HPDE6-E6E7 (cell line): ENCODE results near the gene MFN1.

Experiments used
- DNase-seq: peaks from one replicate; pipeline ENCODE4 v3.0.0; 2011; ENCODE audit warnings: missing footprints; ENCODE audit errors: extremely low spot score

MFN1 gene

GRCh38 chr3:179336345-179336929 is 11.1 kb upstream of the MFN1 start:
- DNase-seq = no peak

GRCh38 chr3:179348325-179349013 is 960 bp downstream of the MFN1 start:
- DNase-seq = peak; percentile 16

GRCh38 chr3:179355996-179356395 is 8.5 kb downstream of the MFN1 start:
- no peak for DNase-seq

GRCh38 chr3:179363332-179363731 is 15.8 kb downstream of the MFN1 start:
- DNase-seq = no peak

GRCh38 chr3:179369621-179370020 is 22.1 kb downstream of the MFN1 start:
- no peak for DNase-seq

GRCh38 chr3:179373938-179374337 is 26.4 kb downstream of the MFN1 start:
- no peak for DNase-seq

- no peak for DNase-seq
Measured at GRCh38 chr3:179375091-179375999, 27.8 kb downstream of the MFN1 start.

- DNase-seq = no peak
Measured at GRCh38 chr3:179376474-179376873, 29.0 kb downstream of the MFN1 start.

GRCh38 chr3:179391906-179392305 is 44.4 kb downstream of the MFN1 start:
- no peak for DNase-seq

- DNase-seq = no peak
Measured at GRCh38 chr3:179398574-179399231, 51.2 kb downstream of the MFN1 start.

- no peak for DNase-seq
Measured at GRCh38 chr3:179401561-179401960, 54.1 kb downstream of the MFN1 start.

- DNase-seq = no peak
Measured at GRCh38 chr3:179402963-179403362, 55.5 kb downstream of the MFN1 start.

- DNase-seq = no peak
Measured at GRCh38 chr3:179404307-179404706, 56.8 kb downstream of the MFN1 start.

- DNase-seq = no peak
Measured at GRCh38 chr3:179410331-179410730, 62.8 kb downstream of the MFN1 start.

- no peak for DNase-seq
Measured at GRCh38 chr3:179410999-179411398, 63.5 kb downstream of the MFN1 start.

- no peak for DNase-seq
Measured at GRCh38 chr3:179414804-179415203, 67.3 kb downstream of the MFN1 start.

- DNase-seq = no peak
Measured at GRCh38 chr3:179415377-179415776, 67.9 kb downstream of the MFN1 start.

- DNase-seq = no peak
Measured at GRCh38 chr3:179416681-179417080, 69.2 kb downstream of the MFN1 start.

GRCh38 chr3:179418610-179419009 is 71.1 kb downstream of the MFN1 start:
- no peak for DNase-seq

- no peak for DNase-seq
Measured at GRCh38 chr3:179421500-179421899, 74.0 kb downstream of the MFN1 start.

- DNase-seq = no peak
Measured at GRCh38 chr3:179425075-179425474, 77.6 kb downstream of the MFN1 start.

- DNase-seq = no peak
Measured at GRCh38 chr3:179428876-179429548, 81.5 kb downstream of the MFN1 start.
